OCI-LY1 (cell line): Measurements from ENCODE around the gene CYB5A.

Experiments
- EZH2 ChIP-seq: fragments of 200-600 bp; sonication (generic), shearing (Covaris generic); IDR thresholded peaks from 2 replicates; pipeline ENCODE4 v1.8.0; 2017; ENCODE audit warnings: borderline replicate concordance, mixed run types, mild to moderate bottlenecking, antibody characterized with exemption, low read length, moderate library complexity, mixed read lengths
- TF ChIP-seq, protein P1 (sequence below): fragments of 200-600 bp; sonication (generic), shearing (Covaris generic); IDR thresholded peaks from 2 replicates; pipeline ENCODE4 v1.5.1; 2017; ENCODE audit warnings: mild to moderate bottlenecking, antibody characterized with exemption, low read length, moderate library complexity, mixed read lengths

DNA sequence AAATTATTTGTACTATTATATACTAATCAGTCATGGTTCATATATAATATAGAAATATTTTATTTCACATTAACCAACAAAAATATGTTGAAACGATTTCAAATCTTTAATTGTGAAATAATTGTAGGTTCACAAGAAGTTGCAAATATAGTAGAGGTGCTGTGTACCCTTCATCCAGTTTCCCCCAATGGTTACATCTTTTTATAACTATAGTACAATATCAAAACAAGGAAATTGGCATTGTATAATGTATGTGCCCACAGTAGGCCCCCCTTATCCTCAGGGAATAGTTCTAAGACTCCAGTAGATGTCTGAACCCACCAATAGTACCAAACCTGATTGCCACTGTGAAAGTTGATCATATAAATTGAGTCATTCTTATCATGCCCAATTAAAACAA is 7.4 kb upstream of the CYB5A start:
- no peak for TF ChIP-seq EZH2
- TF ChIP-seq, protein P1, sequence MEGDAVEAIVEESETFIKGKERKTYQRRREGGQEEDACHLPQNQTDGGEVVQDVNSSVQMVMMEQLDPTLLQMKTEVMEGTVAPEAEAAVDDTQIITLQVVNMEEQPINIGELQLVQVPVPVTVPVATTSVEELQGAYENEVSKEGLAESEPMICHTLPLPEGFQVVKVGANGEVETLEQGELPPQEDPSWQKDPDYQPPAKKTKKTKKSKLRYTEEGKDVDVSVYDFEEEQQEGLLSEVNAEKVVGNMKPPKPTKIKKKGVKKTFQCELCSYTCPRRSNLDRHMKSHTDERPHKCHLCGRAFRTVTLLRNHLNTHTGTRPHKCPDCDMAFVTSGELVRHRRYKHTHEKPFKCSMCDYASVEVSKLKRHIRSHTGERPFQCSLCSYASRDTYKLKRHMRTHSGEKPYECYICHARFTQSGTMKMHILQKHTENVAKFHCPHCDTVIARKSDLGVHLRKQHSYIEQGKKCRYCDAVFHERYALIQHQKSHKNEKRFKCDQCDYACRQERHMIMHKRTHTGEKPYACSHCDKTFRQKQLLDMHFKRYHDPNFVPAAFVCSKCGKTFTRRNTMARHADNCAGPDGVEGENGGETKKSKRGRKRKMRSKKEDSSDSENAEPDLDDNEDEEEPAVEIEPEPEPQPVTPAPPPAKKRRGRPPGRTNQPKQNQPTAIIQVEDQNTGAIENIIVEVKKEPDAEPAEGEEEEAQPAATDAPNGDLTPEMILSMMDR: no peak
